Lower leg skin (tissue), 4 donors: ENCODE data around the gene POC1B. TPM values are rescaled to one million over a fixed set of nuclear protein-coding genes. Genes with fewer than 3 reads are reported as not detected.

Experiments used
- DNase-seq, 2 donors: peaks; one replicate each; pipeline ENCODE4 v3.0.0-alpha.2; 2019; ENCODE audit warnings: low spot score in 2 of 2
- H3K4me3 ChIP-seq: fragments of 200-600 bp; sonication (generic); 2 replicates; pipeline ENCODE4 v1.5.1; 2017; ENCODE audit warnings: mild to moderate bottlenecking, low read depth; ENCODE audit not compliant: poor library complexity, severe bottlenecking
- CTCF ChIP-seq, 3 donors: fragments of 450-650 bp; IDR thresholded peaks; one replicate each; pipeline ENCODE4 v1.5.1; 2016; ENCODE audit warnings: antibody characterized with exemption in 3 of 3, mild to moderate bottlenecking in 3 of 3, moderate library complexity in 2 of 3
- POLR2A ChIP-seq, 2 donors: fragments of 450-650 bp; IDR thresholded peaks; one replicate each; pipeline ENCODE4 v1.6.1; 2016 to 2017; ENCODE audit warnings: antibody characterized with exemption in 2 of 2, mild to moderate bottlenecking in 1 of 2, moderate library complexity in 1 of 2
- WGBS, 2 donors: methylation state at CpG; one replicate each; pipeline ENCODE4 v1.1.5; 2018; 5-methylcytosine and 5-hydroxymethylcytosine counted together
- intact Hi-C: fragments of 100-400 bp; cut with DNase I; formaldehyde crosslinking; loops from one replicate; pipeline ENCODE4 v1.15.0; 2023; ENCODE audit warnings: low total_unique reads
- total RNA-seq, 4 donors: library from RNA; depleted of rRNA; stranded (reverse); fragments of >200 nt; gene quantifications; one replicate each; pipeline ENCODE4 v1.1.0, GENCODE V29; 2016

Gene POC1B
- total RNA-seq, 4 donors from 2014 or later = 10.5 to 15.9 (median 14.7) TPM

GRCh38 chr12:89384050-89384758 lies 141.6 kb downstream of the POC1B start:
- no peak overlapping the region for H3K4me3 ChIP-seq
- DNase-seq = peak in 1 of 2 donors; percentile 57
- intact Hi-C loops = no loop called here
- TF ChIP-seq POLR2A (IDR thresholded peaks at IDR 0.05) (no peak), CTCF (IDR thresholded peaks at IDR 0.05) (no peak)
- WGBS, 2 donors = 12 to 21% methylated on average over 8 of the region's 8 CpGs

- 42 to 44% methylated on average over 6 of the region's 6 CpGs for WGBS, 2 donors
- no peak for DNase-seq
- intact Hi-C loops = no loop called here
- no peak overlapping the region for H3K4me3 ChIP-seq
- TF ChIP-seq POLR2A (IDR thresholded peaks at IDR 0.05) (no peak), CTCF (IDR thresholded peaks at IDR 0.05) (no peak)
Observed at GRCh38 chr12:89383235-89384049, 142.4 kb downstream of the POC1B start.

GRCh38 chr12:89382328-89382727 lies 143.5 kb downstream of the POC1B start:
- H3K4me3 ChIP-seq = no peak overlapping the region
- WGBS, 2 donors = 69 to 82% methylated on average over 5 of the region's 5 CpGs
- TF ChIP-seq POLR2A (IDR thresholded peaks at IDR 0.05) = no peak
- DNase-seq = no peak
- intact Hi-C loops = no loop called here

- intact Hi-C loops = no loop called here
- no peak for DNase-seq
- TF ChIP-seq CTCF (IDR thresholded peaks at IDR 0.05) (no peak), POLR2A (IDR thresholded peaks at IDR 0.05) (no peak)
- H3K4me3 ChIP-seq = no peak overlapping the region
- WGBS, 2 donors = 92 to 93% methylated on average over 5 of the region's 5 CpGs
Observed at GRCh38 chr12:89379839-89380467, 145.9 kb downstream of the POC1B start.

- TF ChIP-seq CTCF (IDR thresholded peaks at IDR 0.05) = no peak
- TF ChIP-seq POLR2A (IDR thresholded peaks at IDR 0.05) = no peak
- no peak for DNase-seq
- H3K4me3 ChIP-seq = no peak overlapping the region
- WGBS, 2 donors = 91 to 93% methylated on average over 6 of the region's 6 CpGs
- intact Hi-C loops = no loop called here
Observed at GRCh38 chr12:89379148-89379838, 146.6 kb downstream of the POC1B start.
